Activated CD4-positive, alpha-beta T cell treated with anti-CD3 and anti-CD28 coated beads, Interleukin-2, amount 50 U/mL, for 48 hours (primary cell): ENCODE data around the gene IRAK1BP1.
A peak's percentile ranks its signal among the peaks of the same experiment; 100 is the strongest.
"Not testable (repeated sequence)": the region's sequence is repeated elsewhere in the genome, so short reads cannot be mapped to it uniquely, and the experiment has no call there.

Experiments
- DNase-seq, 2 experiments: peaks; one replicate each; pipeline ENCODE4 v3.0.0-alpha.2; 2020

Gene IRAK1BP1, protein sequence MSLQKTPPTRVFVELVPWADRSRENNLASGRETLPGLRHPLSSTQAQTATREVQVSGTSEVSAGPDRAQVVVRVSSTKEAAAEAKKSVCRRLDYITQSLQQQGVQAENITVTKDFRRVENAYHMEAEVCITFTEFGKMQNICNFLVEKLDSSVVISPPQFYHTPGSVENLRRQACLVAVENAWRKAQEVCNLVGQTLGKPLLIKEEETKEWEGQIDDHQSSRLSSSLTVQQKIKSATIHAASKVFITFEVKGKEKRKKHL

GRCh38 chr6:78867370-78868040 lies at the start of gene IRAK1BP1:
Gene IRAK1BP1, plus strand, starts transcription at chr6:78867551. Its CDS starts 26 bp downstream, at chr6:78867577.
- DNase-seq: peak; percentile 82 to 87

- no peak for DNase-seq
Observed at GRCh38 chr6:78824045-78824444, 43.3 kb upstream of the IRAK1BP1 start.

DNA sequence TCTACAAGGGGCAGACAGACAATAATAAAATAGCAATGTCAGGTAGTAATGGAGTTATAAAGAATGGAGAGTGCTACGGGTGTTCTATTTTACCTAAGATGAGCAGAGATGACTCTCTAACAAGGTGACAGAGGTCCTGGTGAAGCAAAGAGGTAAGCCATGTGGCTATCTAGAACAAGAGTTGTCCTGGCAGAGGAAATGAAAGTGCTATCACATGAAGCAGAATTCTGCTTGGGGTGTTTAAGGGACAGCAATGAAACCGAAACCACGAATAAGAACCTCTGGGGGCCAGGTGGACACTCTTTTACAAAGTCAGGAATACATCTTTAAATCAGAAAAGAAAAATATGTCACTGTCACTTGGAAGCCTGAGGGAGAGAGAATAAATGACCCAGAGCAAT lies 37.9 kb upstream of the IRAK1BP1 start:
- DNase-seq: no peak

- no peak for DNase-seq
Observed at GRCh38 chr6:78830805-78831204, 36.5 kb upstream of the IRAK1BP1 start.

DNA sequence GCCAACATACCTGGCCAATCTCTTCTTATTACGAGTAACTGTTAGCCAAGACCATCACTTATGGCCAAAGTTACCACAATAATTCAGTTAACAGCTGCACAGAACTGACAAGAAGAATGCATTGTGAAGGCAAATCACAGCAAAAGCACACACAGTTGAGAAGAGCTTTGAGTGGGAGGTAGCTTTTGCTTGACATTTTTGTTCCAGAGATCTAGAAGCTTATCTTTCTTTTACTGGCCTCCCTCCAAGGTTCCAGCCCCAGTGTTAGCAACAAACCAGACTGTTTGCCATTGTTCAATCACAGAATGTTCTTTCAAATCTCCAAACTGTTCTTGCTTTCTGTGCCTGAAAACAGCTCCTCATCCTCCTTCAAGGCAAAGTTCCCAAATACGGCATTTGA lies 35.9 kb upstream of the IRAK1BP1 start:
- no peak for DNase-seq

GRCh38 chr6:78832091-78832808 lies 35.1 kb upstream of the IRAK1BP1 start:
- DNase-seq: no peak

GRCh38 chr6:78835817-78836216 lies 31.5 kb upstream of the IRAK1BP1 start:
- no peak for DNase-seq

DNA sequence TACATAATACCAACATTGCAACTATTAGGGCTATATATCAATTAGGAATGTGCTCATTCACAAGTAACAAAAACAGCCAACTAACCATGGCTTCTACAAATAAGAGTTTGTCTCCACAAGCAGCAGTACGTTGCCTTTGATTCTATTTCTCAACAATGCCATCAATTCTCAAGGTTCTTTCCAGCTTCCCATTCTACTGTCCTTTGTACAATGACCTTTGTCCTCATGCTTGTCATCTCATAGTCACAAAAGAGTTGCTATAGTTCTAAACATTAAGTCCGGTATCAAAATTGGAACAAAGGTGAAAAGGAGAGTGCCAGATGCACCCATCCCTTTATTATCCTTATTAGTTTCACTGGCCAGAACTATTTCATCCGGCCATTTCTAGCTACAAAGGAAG lies 30.8 kb upstream of the IRAK1BP1 start:
- no peak for DNase-seq

DNA sequence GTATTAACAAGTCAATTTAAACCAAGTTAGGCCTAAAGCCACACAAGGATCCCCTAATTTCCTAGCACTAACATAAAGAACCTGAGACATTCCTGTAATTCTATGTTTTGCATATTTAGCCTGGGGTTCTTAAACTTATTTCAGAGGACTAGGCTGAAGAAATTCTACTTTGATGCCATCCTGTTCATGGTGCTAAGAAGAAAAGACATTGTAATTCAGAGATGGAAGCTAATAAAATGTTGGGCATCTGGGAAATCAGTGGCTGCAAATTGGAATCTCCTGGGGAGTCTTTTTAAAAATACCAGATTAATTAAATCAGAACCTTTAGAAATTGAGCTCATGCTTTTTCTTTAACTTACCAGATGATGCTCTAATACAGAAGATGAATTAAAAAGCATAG lies 26.2 kb upstream of the IRAK1BP1 start:
- DNase-seq: no peak

DNA sequence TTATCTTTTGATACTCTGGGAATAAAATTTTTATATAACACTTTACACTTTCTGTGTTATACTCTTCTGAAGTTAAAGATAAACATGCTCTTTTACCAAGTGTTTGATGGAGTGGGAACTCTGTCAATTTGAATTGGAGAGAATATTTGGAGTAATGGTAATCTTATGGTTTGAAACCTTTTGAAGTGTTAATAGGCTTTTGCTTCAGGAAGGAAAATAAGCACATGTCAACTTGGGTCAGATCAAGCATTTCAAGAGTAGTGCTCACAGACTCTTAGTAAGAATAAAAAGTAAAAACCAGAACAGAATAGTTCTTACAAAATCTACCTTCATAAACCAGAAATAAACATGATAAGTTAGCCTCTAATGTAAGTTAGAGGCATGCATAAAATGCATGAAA lies 24.4 kb upstream of the IRAK1BP1 start:
- no peak for DNase-seq

GRCh38 chr6:78844899-78845298 lies 22.5 kb upstream of the IRAK1BP1 start:
- DNase-seq: no peak

- DNase-seq: no peak
Observed at GRCh38 chr6:78845567-78845966, 21.8 kb upstream of the IRAK1BP1 start.

GRCh38 chr6:78850621-78851020 lies 16.7 kb upstream of the IRAK1BP1 start:
- no peak for DNase-seq

DNA sequence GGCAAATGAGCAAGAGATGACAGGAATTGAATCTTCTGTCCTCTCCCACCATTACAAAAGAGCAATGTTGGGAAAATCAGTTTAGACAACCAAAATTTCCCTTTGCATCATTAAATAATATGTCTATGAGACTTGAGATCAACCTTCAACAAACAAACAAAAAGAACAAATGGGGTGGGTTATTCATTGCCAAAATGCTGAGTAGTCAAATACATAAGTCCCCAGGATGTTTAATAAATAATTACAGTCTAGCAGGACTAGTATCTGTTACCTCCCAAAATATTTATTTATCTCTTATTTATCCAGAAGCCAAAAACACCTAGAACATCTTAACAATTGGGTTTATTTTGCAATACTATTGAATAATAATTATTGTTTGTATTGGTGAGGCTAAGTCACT lies 16.2 kb upstream of the IRAK1BP1 start:
- DNase-seq: no peak

DNA sequence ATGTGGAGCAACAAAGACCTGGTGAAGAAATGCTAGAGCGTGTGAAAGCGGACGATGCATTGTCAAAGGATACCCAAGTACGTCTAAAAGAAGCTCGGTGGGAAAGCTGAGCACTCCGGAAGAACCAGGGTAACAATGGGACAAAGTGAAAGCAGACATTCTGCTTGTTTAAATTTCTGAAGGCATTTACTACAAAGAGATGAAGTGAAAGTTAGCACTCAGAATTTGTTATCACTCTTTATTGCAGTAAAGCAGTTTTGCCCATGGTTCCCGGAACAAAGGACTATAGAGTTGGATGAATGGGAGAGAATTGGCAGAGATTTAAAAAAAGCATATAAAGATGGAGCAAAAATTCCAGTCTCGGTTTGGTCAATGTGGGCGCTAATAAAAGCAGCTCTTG lies 12.8 kb upstream of the IRAK1BP1 start:
- no peak for DNase-seq

- DNase-seq: not testable (repeated sequence)
Observed at GRCh38 chr6:78858339-78858938, 8.9 kb upstream of the IRAK1BP1 start.

- no peak for DNase-seq
Observed at GRCh38 chr6:78861509-78861908, 5.8 kb upstream of the IRAK1BP1 start.

- DNase-seq: no peak
Observed at GRCh38 chr6:78863576-78863975, 3.8 kb upstream of the IRAK1BP1 start.

DNA sequence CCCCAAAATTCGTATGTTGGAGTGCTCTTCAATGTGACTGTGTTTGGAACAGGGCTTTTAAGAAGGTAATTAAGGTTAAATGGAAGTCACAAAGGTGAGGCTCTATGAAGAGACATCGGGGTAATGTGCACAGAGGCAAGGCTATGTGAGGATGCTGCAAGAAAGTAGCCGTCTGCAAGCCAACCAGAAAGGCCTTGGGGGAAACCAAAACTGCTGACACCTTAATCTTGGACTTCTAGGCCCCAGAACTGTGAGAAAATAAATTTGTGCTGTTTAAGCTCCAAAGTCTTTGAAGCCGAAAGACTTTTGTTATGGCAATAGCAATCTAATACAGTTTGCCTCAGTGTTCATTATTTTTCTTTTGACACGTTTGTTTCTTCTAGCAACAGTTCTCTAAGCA lies 2.4 kb upstream of the IRAK1BP1 start:
- no peak for DNase-seq

DNA sequence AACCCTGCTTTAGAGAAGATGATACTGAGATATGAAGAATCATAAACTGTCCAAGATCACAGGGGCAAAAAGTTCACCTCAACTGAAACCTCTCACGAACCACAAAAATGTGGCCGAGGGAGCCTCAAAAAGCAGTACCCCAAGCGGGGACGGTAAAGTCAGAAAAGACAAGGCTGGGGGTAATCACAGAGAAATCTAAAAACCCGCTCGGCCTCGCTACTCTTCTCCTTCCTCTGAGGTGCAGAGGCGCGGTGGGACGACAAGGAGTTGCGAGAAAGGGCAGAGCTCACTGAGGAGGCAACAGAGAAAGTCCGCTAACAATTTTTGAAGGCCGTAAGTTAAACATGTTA lies 356 bp upstream of the IRAK1BP1 start:
- DNase-seq: no peak

DNA sequence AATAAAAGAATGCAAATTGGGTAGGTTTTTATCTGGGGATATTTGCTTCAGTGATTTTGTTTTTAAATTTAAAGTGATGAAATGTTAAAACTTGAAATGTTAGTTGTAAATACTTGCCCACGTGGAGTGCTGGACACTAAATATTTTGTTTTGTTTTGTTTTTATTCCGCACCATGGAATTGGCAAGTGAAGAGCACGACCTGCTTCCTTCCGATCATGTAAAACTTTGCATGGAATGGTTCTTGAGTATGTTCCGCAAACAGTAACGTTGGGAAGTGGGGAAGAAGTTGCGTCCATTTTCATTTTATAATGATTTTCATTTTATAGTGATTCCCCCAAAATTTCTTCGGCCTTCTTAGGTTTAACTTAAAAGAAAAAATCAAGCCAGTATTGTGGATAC lies 765 bp downstream of the IRAK1BP1 start:
- DNase-seq: no peak

- no peak for DNase-seq
Observed at GRCh38 chr6:78875505-78875904, 8.2 kb downstream of the IRAK1BP1 start.

DNA sequence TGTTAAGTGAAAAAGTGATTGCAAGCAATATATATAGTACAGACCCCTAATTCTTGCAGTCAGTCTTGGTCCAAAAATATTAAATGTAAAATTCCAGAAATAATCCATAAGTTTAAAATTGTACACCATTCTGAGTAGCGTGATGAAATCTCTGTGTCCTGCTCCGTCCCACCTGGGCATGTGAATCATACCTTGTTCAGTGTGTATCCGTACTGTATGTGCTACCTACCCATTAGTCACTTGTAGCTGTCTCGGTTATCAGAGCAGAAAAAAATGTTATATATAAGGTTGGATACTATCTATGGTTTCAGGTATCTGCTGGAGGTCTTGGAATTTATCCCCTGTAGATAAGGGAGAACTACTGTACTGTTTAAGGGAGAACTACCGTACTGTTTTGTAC lies 16.3 kb downstream of the IRAK1BP1 start:
- DNase-seq: no peak

- not testable (repeated sequence) for DNase-seq
Observed at GRCh38 chr6:78889901-78890300, 22.6 kb downstream of the IRAK1BP1 start.
